ENCODE results near the gene BLOC1S6. TPM values are rescaled to one million over a fixed set of nuclear protein-coding genes. Genes with fewer than 3 reads are reported as not detected.
"Not testable (repeated sequence)": the region's sequence is repeated elsewhere in the genome, so short reads cannot be mapped to it uniquely, and the experiment has no call there.

The BLOC1S6 gene
- total RNA-seq, 4 donors from 2014 or later = 35.6 to 70.8 (median 52.5) TPM

GRCh38 chr15:45648521-45649200 is 61.5 kb downstream of the BLOC1S6 start:
- DNase-seq (ENCODE audit: low spot score in 2 of 2) = no peak
- Histone ChIP-seq H3K4me3 (no peak overlapping the region), H3K9me3 (no peaks in the 10 kb centered on the region), H3K36me3 (peaks cover 0 to 17% (median 0%) of the 10 kb centered on the region in 3 donors), H3K4me1 (peaks cover 0 to 55% (median 22%) of the 10 kb centered on the region in 4 donors), H3K27ac (no peak overlapping the region), H3K27me3 (no peaks in the 10 kb centered on the region)
- no peak for TF ChIP-seq CTCF (IDR thresholded peaks at IDR 0.05)
- TF ChIP-seq EP300 (IDR thresholded peaks at IDR 0.05) = no peak
- no peak for TF ChIP-seq POLR2A (IDR thresholded peaks at IDR 0.05)
- WGBS, 2 donors = 92 to 95% methylated on average over 4 of the region's 4 CpGs

GRCh38 chr15:45650007-45650406 is 62.8 kb downstream of the BLOC1S6 start:
- WGBS, 2 donors = 88 to 93% methylated on average over 11 of the region's 11 CpGs
- not testable (repeated sequence) for DNase-seq (ENCODE audit: low spot score in 2 of 2); H3K27ac ChIP-seq; H3K27me3 ChIP-seq; H3K9me3 ChIP-seq; H3K4me3 ChIP-seq
- Histone ChIP-seq H3K36me3 (peaks cover 0 to 17% (median 0%) of the 10 kb centered on the region in 3 donors), H3K4me1 (peaks cover 0 to 41% (median 15%) of the 10 kb centered on the region in 4 donors)

- Histone ChIP-seq H3K4me3 (no peak overlapping the region), H3K27me3 (no peaks in the 10 kb centered on the region), H3K4me1 (peaks cover 0 to 31% (median 6%) of the 10 kb centered on the region in 4 donors), H3K9me3 (no peaks in the 10 kb centered on the region), H3K36me3 (peaks cover 0 to 17% (median 0%) of the 10 kb centered on the region in 3 donors), H3K27ac (no peak overlapping the region)
- WGBS, 2 donors = 95 to 97% methylated on average over 8 to 31 of the region's 35 CpGs
- no peak for DNase-seq (ENCODE audit: low spot score in 2 of 2)
- TF ChIP-seq EP300 (IDR thresholded peaks at IDR 0.05) = no peak
- TF ChIP-seq POLR2A (IDR thresholded peaks at IDR 0.05) = no peak
- TF ChIP-seq CTCF (IDR thresholded peaks at IDR 0.05) = no peak
Measured at GRCh38 chr15:45650889-45651525, 63.8 kb downstream of the BLOC1S6 start.

- no peak for DNase-seq (ENCODE audit: low spot score in 2 of 2)
- Histone ChIP-seq H3K27me3 (no peaks in the 10 kb centered on the region), H3K27ac (no peak overlapping the region), H3K4me3 (no peak overlapping the region), H3K4me1 (peaks cover 0 to 24% (median 11%) of the 10 kb centered on the region in 4 donors), H3K36me3 (peaks cover 0 to 17% (median 0%) of the 10 kb centered on the region in 3 donors), H3K9me3 (no peaks in the 10 kb centered on the region)
- TF ChIP-seq EP300 (IDR thresholded peaks at IDR 0.05) (peak in 1 of 2 donors; percentile 16), POLR2A (IDR thresholded peaks at IDR 0.05) (no peak), CTCF (IDR thresholded peaks at IDR 0.05) (no peak)
- 71 to 79% methylated on average over 3 of the region's 3 CpGs for WGBS, 2 donors
Measured at GRCh38 chr15:45653702-45654424, 66.7 kb downstream of the BLOC1S6 start.

GRCh38 chr15:45654749-45655148 is 67.6 kb downstream of the BLOC1S6 start:
- 81 to 85% methylated on average over 6 of the region's 6 CpGs for WGBS, 2 donors
- Histone ChIP-seq H3K27me3 (no peaks in the 10 kb centered on the region), H3K4me1 (peaks cover 0 to 29% (median 15%) of the 10 kb centered on the region in 4 donors), H3K9me3 (no peaks in the 10 kb centered on the region), H3K36me3 (peaks cover 0 to 17% (median 0%) of the 10 kb centered on the region in 3 donors), H3K4me3 (no peak overlapping the region), H3K27ac (no peak overlapping the region)
- TF ChIP-seq EP300 (IDR thresholded peaks at IDR 0.05) (no peak), POLR2A (IDR thresholded peaks at IDR 0.05) (no peak), CTCF (IDR thresholded peaks at IDR 0.05) (no peak)
- DNase-seq (ENCODE audit: low spot score in 2 of 2) = no peak
